IPS-20b (cell line): Measurements from ENCODE around the gene NR1H4.
"Not testable (repeated sequence)": the region's sequence is repeated elsewhere in the genome, so short reads cannot be mapped to it uniquely, and the experiment has no call there.

Experiments used
- H3K27ac ChIP-seq: one replicate; pipeline ENCODE4 v1.5.1; 2013; ENCODE audit warnings: low read length
- H3K27me3 ChIP-seq: 2 replicates; pipeline ENCODE4 v1.6.1; 2013; ENCODE audit warnings: mild to moderate bottlenecking, low read length, inconsistent platforms; ENCODE audit not compliant: insufficient read depth
- H3K36me3 ChIP-seq: 2 replicates; pipeline ENCODE4 v1.6.1; 2013; ENCODE audit warnings: low read depth, mild to moderate bottlenecking, inconsistent platforms, low read length, moderate library complexity; ENCODE audit not compliant: insufficient read depth
- H3K4me1 ChIP-seq: 2 replicates; pipeline ENCODE4 v1.6.1; 2013; ENCODE audit warnings: mild to moderate bottlenecking, control low read depth, inconsistent platforms, low read length, moderate library complexity; ENCODE audit not compliant: insufficient read depth
- H3K4me3 ChIP-seq: 2 replicates; pipeline ENCODE4 v1.5.1; 2013; ENCODE audit warnings: mild to moderate bottlenecking, low read length, inconsistent platforms
- H3K9ac ChIP-seq: 2 replicates; pipeline ENCODE4 v1.6.1; 2013; ENCODE audit warnings: low read depth, mild to moderate bottlenecking, inconsistent platforms, low read length, moderate library complexity
- H3K9me3 ChIP-seq: 2 replicates; pipeline ENCODE4 v1.6.1; 2013; ENCODE audit warnings: mild to moderate bottlenecking, low read depth, low read length, inconsistent platforms; ENCODE audit not compliant: insufficient read depth

Gene NR1H4

GRCh38 chr12:100473716-100474150, at the start of gene NR1H4:
TSS of gene NR1H4 (plus strand) at chr12:100473866. CDS start at chr12:100493324, 19,458 bp downstream.
- no peak within 1 kb of the TSS for H3K9ac ChIP-seq
- H3K9me3 ChIP-seq: no peaks in the 10 kb centered on the region
- no peak within 1 kb of the TSS for H3K27ac ChIP-seq
- H3K4me1 ChIP-seq: no peaks in the 10 kb centered on the region
- H3K36me3 ChIP-seq: no peaks in the 10 kb centered on the region
- no peaks in the 10 kb centered on the region for H3K27me3 ChIP-seq
- no peak within 1 kb of the TSS for H3K4me3 ChIP-seq

GRCh38 chr12:100426145-100426544, 47.5 kb upstream of the NR1H4 start:
- H3K9me3 ChIP-seq: no peaks in the 10 kb centered on the region
- no peaks in the 10 kb centered on the region for H3K27me3 ChIP-seq
- no peak overlapping the region for H3K9ac ChIP-seq
- H3K27ac ChIP-seq: no peak overlapping the region
- no peaks in the 10 kb centered on the region for H3K4me1 ChIP-seq
- H3K4me3 ChIP-seq: no peak overlapping the region
- no peaks in the 10 kb centered on the region for H3K36me3 ChIP-seq

- Histone ChIP-seq H3K27me3 (no peaks in the 10 kb centered on the region), H3K4me3 (no peak overlapping the region), H3K9me3 (no peaks in the 10 kb centered on the region), H3K36me3 (no peaks in the 10 kb centered on the region), H3K4me1 (no peaks in the 10 kb centered on the region), H3K27ac (no peak overlapping the region), H3K9ac (no peak overlapping the region)
Measured at GRCh38 chr12:100427078-100427477, 46.6 kb upstream of the NR1H4 start.

GRCh38 chr12:100430251-100430650, 43.4 kb upstream of the NR1H4 start:
- not testable (repeated sequence) for H3K4me3 ChIP-seq

GRCh38 chr12:100433701-100434100, 40.0 kb upstream of the NR1H4 start:
- Histone ChIP-seq H3K36me3 (no peaks in the 10 kb centered on the region), H3K9me3 (no peaks in the 10 kb centered on the region), H3K27ac (no peak overlapping the region), H3K4me3 (no peak overlapping the region), H3K9ac (no peak overlapping the region), H3K4me1 (no peaks in the 10 kb centered on the region), H3K27me3 (no peaks in the 10 kb centered on the region)

More at GRCh38 chr12:100430251-100430650, 43.4 kb upstream of the NR1H4 start:
- H3K4me1 ChIP-seq, H3K9ac ChIP-seq, H3K27ac ChIP-seq, H3K27me3 ChIP-seq, H3K9me3 ChIP-seq, H3K36me3 ChIP-seq: not testable (repeated sequence)

DNA sequence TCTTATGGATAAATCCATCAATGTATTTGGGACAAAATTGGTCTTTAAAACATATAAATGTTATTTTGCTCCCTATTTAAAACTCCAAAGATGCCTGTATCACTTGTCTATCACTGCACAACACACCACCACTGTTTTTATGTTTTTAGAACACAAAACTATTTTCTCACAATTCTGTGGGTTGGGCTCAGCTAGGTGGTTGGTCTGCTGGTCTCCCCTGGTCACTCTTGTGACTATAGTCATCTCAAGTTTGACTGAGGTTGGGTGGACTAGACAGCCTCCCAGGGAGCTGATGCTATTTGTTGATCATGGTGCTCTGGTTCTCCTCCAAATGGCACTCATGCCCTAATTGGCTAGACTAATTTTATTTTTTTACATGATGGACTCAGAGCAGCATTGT, 39.5 kb upstream of the NR1H4 start:
- Histone ChIP-seq H3K27me3 (no peaks in the 10 kb centered on the region), H3K9ac (no peak overlapping the region), H3K9me3 (no peaks in the 10 kb centered on the region), H3K4me3 (no peak overlapping the region), H3K36me3 (no peaks in the 10 kb centered on the region), H3K27ac (no peak overlapping the region), H3K4me1 (no peaks in the 10 kb centered on the region)

GRCh38 chr12:100435957-100436356, 37.7 kb upstream of the NR1H4 start:
- Histone ChIP-seq H3K27ac (no peak overlapping the region), H3K36me3 (no peaks in the 10 kb centered on the region), H3K9ac (no peak overlapping the region), H3K4me3 (no peak overlapping the region), H3K9me3 (no peaks in the 10 kb centered on the region), H3K27me3 (no peaks in the 10 kb centered on the region), H3K4me1 (no peaks in the 10 kb centered on the region)

GRCh38 chr12:100437038-100437841, 36.4 kb upstream of the NR1H4 start:
- Histone ChIP-seq H3K36me3 (no peaks in the 10 kb centered on the region), H3K4me3 (no peak overlapping the region), H3K4me1 (no peaks in the 10 kb centered on the region), H3K9ac (no peak overlapping the region), H3K9me3 (no peaks in the 10 kb centered on the region), H3K27ac (no peak overlapping the region), H3K27me3 (no peaks in the 10 kb centered on the region)

- no peaks in the 10 kb centered on the region for H3K36me3 ChIP-seq
- H3K27me3 ChIP-seq: no peaks in the 10 kb centered on the region
- H3K4me1 ChIP-seq: no peaks in the 10 kb centered on the region
- H3K4me3 ChIP-seq: no peak overlapping the region
- no peak overlapping the region for H3K9ac ChIP-seq
- no peaks in the 10 kb centered on the region for H3K9me3 ChIP-seq
- H3K27ac ChIP-seq: no peak overlapping the region
Measured at GRCh38 chr12:100439797-100440196, 33.9 kb upstream of the NR1H4 start.

DNA sequence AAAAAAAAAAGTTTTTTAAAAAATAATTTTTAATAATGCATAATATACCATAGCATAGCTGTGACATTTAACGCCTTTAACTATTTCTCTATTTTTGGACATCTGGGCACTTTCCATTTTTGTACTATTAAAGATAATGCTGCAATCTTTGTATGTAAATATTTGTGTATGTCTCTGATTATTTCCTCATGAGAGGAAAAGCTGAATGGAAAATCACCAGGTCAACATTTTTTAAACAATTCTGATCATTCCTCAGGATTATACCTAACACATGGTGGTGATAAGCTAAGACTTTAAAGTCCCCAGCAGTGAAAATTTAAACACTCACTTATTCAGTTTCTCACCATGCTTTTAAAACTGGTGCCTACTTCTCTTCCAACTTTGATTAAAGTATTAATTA, 31.3 kb upstream of the NR1H4 start:
- H3K9ac ChIP-seq: no peak overlapping the region
- no peaks in the 10 kb centered on the region for H3K27me3 ChIP-seq
- H3K4me1 ChIP-seq: no peaks in the 10 kb centered on the region; the same call in 1 of the 2 replicates
- H3K9me3 ChIP-seq: no peaks in the 10 kb centered on the region
- no peak overlapping the region for H3K4me3 ChIP-seq
- no peak overlapping the region for H3K27ac ChIP-seq
- no peaks in the 10 kb centered on the region for H3K36me3 ChIP-seq

GRCh38 chr12:100443434-100443833, 30.2 kb upstream of the NR1H4 start:
- H3K4me3 ChIP-seq: no peak overlapping the region
- no peaks in the 10 kb centered on the region for H3K9me3 ChIP-seq
- no peak overlapping the region for H3K27ac ChIP-seq
- no peaks in the 10 kb centered on the region; the same call in 1 of the 2 replicates for H3K4me1 ChIP-seq
- H3K9ac ChIP-seq: no peak overlapping the region
- no peaks in the 10 kb centered on the region for H3K36me3 ChIP-seq
- no peaks in the 10 kb centered on the region for H3K27me3 ChIP-seq

- Histone ChIP-seq H3K27ac (no peak overlapping the region), H3K9ac (no peak overlapping the region), H3K4me3 (no peak overlapping the region), H3K27me3 (no peaks in the 10 kb centered on the region), H3K9me3 (no peaks in the 10 kb centered on the region), H3K4me1 (no peaks in the 10 kb centered on the region; the same call in 1 of the 2 replicates), H3K36me3 (no peaks in the 10 kb centered on the region)
Measured at GRCh38 chr12:100445081-100445481, 28.6 kb upstream of the NR1H4 start.
